Measurements from ENCODE around the gene VAMP2. TPM values are rescaled to one million over a fixed set of nuclear protein-coding genes. Genes with fewer than 3 reads are reported as not detected.

Gene VAMP2
- total and polyA plus RNA-seq, 9 of the 15 experiments (the other 6 are each of a cell fraction or from before 2014, with no cell fraction given): 2.3 to 31.8 (median 6.0) TPM

DNA sequence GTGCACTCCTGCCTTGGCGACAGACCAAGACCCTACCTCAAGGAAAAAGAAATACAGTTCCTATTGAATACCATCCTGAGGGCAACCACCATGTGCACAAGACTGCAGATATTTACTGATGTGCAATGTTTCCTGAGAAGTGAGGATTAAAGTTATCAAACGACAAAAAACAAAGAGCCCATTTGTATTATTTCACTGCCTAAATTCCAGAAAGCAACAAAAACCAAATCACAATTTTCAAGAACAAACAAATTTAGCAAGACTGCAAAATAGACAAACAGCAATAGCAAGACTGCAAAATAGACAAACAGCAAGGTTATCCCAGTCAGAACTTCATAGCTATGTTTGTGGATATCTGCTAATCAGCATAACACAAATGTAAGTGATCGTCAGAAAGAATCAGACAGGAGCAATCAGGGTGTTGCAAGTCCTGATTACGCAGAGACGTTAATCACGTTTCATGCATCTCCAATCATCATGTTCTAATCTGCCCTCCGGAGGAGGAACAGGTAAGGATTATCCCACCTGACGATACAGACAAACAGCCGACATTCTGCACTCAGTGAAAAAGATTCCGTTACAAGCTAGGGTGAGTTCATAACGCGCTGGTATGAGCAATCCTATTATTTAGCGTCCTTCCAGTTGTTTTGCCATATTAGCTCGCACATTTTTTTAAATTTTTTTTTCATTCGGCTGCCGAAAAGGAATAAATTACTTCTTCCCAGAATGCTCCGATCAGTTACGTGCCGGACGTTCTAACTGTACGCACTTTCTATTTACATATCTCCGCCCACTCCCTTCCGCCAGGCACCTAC is 10.5 kb upstream of the VAMP2 start (continued):
- peak; percentile 91 for TF ChIP-seq FOXP1 (CRISPR knock-in tag; IDR thresholded peaks at IDR 0.05)
- TF ChIP-seq, protein P1, sequence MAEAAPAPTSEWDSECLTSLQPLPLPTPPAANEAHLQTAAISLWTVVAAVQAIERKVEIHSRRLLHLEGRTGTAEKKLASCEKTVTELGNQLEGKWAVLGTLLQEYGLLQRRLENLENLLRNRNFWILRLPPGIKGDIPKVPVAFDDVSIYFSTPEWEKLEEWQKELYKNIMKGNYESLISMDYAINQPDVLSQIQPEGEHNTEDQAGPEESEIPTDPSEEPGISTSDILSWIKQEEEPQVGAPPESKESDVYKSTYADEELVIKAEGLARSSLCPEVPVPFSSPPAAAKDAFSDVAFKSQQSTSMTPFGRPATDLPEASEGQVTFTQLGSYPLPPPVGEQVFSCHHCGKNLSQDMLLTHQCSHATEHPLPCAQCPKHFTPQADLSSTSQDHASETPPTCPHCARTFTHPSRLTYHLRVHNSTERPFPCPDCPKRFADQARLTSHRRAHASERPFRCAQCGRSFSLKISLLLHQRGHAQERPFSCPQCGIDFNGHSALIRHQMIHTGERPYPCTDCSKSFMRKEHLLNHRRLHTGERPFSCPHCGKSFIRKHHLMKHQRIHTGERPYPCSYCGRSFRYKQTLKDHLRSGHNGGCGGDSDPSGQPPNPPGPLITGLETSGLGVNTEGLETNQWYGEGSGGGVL (CRISPR knock-in tag; IDR thresholded peaks at IDR 0.05): no peak
- TF ChIP-seq, protein P2, sequence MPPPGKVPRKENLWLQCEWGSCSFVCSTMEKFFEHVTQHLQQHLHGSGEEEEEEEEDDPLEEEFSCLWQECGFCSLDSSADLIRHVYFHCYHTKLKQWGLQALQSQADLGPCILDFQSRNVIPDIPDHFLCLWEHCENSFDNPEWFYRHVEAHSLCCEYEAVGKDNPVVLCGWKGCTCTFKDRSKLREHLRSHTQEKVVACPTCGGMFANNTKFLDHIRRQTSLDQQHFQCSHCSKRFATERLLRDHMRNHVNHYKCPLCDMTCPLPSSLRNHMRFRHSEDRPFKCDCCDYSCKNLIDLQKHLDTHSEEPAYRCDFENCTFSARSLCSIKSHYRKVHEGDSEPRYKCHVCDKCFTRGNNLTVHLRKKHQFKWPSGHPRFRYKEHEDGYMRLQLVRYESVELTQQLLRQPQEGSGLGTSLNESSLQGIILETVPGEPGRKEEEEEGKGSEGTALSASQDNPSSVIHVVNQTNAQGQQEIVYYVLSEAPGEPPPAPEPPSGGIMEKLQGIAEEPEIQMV (tag; conservative IDR thresholded peaks at IDR 0.05; ENCODE audit: low read depth): 0 out of 2 replicates have a peak, but pooled peaks have one; percentile 34
- TF ChIP-seq, protein P3, sequence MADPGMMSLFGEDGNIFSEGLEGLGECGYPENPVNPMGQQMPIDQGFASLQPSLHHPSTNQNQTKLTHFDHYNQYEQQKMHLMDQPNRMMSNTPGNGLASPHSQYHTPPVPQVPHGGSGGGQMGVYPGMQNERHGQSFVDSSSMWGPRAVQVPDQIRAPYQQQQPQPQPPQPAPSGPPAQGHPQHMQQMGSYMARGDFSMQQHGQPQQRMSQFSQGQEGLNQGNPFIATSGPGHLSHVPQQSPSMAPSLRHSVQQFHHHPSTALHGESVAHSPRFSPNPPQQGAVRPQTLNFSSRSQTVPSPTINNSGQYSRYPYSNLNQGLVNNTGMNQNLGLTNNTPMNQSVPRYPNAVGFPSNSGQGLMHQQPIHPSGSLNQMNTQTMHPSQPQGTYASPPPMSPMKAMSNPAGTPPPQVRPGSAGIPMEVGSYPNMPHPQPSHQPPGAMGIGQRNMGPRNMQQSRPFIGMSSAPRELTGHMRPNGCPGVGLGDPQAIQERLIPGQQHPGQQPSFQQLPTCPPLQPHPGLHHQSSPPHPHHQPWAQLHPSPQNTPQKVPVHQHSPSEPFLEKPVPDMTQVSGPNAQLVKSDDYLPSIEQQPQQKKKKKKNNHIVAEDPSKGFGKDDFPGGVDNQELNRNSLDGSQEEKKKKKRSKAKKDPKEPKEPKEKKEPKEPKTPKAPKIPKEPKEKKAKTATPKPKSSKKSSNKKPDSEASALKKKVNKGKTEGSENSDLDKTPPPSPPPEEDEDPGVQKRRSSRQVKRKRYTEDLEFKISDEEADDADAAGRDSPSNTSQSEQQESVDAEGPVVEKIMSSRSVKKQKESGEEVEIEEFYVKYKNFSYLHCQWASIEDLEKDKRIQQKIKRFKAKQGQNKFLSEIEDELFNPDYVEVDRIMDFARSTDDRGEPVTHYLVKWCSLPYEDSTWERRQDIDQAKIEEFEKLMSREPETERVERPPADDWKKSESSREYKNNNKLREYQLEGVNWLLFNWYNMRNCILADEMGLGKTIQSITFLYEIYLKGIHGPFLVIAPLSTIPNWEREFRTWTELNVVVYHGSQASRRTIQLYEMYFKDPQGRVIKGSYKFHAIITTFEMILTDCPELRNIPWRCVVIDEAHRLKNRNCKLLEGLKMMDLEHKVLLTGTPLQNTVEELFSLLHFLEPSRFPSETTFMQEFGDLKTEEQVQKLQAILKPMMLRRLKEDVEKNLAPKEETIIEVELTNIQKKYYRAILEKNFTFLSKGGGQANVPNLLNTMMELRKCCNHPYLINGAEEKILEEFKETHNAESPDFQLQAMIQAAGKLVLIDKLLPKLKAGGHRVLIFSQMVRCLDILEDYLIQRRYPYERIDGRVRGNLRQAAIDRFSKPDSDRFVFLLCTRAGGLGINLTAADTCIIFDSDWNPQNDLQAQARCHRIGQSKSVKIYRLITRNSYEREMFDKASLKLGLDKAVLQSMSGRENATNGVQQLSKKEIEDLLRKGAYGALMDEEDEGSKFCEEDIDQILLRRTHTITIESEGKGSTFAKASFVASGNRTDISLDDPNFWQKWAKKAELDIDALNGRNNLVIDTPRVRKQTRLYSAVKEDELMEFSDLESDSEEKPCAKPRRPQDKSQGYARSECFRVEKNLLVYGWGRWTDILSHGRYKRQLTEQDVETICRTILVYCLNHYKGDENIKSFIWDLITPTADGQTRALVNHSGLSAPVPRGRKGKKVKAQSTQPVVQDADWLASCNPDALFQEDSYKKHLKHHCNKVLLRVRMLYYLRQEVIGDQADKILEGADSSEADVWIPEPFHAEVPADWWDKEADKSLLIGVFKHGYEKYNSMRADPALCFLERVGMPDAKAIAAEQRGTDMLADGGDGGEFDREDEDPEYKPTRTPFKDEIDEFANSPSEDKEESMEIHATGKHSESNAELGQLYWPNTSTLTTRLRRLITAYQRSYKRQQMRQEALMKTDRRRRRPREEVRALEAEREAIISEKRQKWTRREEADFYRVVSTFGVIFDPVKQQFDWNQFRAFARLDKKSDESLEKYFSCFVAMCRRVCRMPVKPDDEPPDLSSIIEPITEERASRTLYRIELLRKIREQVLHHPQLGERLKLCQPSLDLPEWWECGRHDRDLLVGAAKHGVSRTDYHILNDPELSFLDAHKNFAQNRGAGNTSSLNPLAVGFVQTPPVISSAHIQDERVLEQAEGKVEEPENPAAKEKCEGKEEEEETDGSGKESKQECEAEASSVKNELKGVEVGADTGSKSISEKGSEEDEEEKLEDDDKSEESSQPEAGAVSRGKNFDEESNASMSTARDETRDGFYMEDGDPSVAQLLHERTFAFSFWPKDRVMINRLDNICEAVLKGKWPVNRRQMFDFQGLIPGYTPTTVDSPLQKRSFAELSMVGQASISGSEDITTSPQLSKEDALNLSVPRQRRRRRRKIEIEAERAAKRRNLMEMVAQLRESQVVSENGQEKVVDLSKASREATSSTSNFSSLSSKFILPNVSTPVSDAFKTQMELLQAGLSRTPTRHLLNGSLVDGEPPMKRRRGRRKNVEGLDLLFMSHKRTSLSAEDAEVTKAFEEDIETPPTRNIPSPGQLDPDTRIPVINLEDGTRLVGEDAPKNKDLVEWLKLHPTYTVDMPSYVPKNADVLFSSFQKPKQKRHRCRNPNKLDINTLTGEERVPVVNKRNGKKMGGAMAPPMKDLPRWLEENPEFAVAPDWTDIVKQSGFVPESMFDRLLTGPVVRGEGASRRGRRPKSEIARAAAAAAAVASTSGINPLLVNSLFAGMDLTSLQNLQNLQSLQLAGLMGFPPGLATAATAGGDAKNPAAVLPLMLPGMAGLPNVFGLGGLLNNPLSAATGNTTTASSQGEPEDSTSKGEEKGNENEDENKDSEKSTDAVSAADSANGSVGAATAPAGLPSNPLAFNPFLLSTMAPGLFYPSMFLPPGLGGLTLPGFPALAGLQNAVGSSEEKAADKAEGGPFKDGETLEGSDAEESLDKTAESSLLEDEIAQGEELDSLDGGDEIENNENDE (IDR thresholded peaks at IDR 0.05; ENCODE audit: low read depth, low read length): no peak
- peak; percentile 48; the same call in 1 of the 2 replicates for TF ChIP-seq ZNF766 (CRISPR knock-in tag; conservative IDR thresholded peaks at IDR 0.05)
- peak; percentile 98 for TF ChIP-seq MTA3 (IDR thresholded peaks at IDR 0.05; ENCODE audit: borderline replicate concordance)
- TF ChIP-seq PML (IDR thresholded peaks at IDR 0.05; ENCODE audit: low read length): peak; percentile 100
- TF ChIP-seq JUN (IDR thresholded peaks at IDR 0.05; ENCODE audit: borderline replicate concordance, low read depth, low read length): no peak
- no peak; the same call in 1 of the 2 replicates for TF ChIP-seq JUN (CRISPR knock-in tag; IDR thresholded peaks at IDR 0.05; ENCODE audit: borderline replicate concordance)
- peak; percentile 72 to 94 for TF ChIP-seq MAZ (CRISPR knock-in tag; conservative IDR thresholded peaks at IDR 0.05 in 1 of 2, IDR thresholded peaks at IDR 0.05 in 1 of 2)
- TF ChIP-seq EHMT2 (IDR thresholded peaks at IDR 0.05): no peak
- TF ChIP-seq ATF7 (IDR thresholded peaks at IDR 0.05): peak; percentile 79
